Measurements from ENCODE around the gene TRAPPC2L.
"Not testable (repeated sequence)": the region's sequence is repeated elsewhere in the genome, so short reads cannot be mapped to it uniquely, and the experiment has no call there.

The TRAPPC2L gene

DNA sequence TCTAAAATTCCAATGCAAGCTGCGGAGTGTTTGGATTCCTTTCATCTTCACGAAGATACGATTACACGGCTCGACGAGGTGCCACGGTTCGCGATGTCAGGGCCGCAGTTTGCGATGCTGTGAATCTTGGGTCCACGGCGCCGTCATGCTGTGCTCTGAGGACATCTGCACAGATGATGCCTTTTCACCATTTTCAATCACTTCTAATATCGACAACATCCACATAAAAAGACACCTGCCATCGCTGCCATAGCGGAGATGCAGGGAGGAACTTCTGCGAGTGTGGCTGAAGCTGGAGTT, 38.4 kb upstream of the TRAPPC2L start:
- no peak for DNase-seq (ENCODE audit: low read depth)

DNA sequence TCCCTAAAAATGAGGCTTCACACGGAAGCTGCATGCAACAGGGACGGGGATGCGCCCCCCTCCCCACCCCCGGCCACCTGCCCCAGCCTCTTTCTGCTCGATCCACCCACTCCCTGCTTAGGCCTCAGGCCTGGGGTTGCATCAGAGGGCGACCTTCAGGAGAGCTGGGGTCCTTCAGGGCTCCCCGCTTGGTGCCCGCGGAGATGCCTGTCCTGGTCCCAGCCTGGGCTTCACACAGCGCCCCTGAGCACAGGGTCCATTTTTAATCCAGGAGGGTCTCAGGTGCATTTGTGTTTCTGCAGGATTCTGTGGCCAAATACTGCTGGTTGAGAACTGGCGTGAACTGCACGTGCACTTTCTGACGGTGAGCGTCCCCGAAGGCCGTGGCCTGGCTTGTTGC, 37.8 kb upstream of the TRAPPC2L start:
- DNase-seq (ENCODE audit: low read depth), result no peak

DNA sequence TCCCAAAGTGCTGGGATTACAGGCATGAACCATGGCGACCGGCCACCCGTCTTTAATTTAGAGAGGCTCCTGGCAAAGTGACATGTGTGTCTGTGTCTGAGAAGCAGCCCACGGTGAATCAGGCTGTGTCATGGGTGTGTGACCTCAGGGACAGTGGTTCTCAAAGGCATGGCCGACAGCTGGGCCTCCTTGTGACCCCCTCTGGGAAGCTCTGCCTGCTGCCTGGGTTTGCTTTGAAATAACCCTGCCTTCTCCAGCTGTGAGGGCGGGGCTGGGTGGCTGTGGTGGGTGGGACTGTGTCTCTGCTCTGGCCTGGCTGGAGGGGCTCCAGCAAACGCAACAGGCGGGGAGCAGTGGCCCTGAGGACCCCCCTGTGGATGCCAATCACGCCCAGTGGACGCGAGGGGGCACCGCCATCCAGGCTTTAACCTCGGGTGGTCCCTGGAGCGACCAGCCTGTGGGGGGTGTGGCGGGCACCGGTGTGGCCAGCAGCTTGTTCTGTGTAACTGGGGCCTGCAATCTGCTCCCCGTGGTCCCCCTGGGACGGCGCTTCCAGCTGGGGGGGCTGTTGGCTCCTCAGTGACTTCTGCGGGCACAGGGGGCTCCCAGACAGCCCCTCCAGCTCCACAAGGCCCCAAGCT, 36.4 kb upstream of the TRAPPC2L start:
- no peak for DNase-seq (ENCODE audit: low read depth)

DNA sequence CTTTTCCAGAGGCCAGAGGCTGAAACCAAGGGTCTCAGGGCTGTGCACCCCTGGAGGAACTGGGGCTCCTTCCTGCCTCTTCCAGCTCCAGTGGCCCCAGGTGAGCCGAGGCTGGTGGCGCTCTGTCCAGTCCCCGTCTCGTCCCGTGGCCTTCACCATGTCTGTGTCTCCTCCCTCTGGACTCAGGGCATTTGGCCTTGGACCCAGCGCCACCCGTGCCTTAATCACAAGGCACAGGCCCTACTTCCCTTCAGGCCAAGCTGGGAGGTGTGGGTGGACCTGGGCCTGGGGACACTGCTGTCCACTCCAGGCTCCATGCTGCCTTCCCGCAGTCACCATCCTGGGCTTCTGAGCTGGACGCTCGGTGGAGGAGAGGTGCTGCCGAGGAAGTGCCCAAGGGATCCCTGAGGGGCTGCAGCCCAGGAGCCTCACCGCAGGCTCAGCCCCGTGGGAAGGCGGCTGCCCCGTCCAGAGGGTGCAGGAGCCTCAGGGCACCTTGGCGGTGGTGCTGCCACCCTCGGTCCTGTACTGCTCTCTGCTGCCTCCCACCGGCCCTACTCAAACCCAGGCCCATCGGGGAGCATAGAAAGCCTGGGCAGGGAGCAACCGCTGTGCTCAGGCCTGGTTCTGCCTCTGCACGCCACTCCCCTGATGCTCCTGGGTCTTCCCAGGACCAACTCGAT, 35.6 kb upstream of the TRAPPC2L start:
- DNase-seq (ENCODE audit: low read depth), result no peak

DNA sequence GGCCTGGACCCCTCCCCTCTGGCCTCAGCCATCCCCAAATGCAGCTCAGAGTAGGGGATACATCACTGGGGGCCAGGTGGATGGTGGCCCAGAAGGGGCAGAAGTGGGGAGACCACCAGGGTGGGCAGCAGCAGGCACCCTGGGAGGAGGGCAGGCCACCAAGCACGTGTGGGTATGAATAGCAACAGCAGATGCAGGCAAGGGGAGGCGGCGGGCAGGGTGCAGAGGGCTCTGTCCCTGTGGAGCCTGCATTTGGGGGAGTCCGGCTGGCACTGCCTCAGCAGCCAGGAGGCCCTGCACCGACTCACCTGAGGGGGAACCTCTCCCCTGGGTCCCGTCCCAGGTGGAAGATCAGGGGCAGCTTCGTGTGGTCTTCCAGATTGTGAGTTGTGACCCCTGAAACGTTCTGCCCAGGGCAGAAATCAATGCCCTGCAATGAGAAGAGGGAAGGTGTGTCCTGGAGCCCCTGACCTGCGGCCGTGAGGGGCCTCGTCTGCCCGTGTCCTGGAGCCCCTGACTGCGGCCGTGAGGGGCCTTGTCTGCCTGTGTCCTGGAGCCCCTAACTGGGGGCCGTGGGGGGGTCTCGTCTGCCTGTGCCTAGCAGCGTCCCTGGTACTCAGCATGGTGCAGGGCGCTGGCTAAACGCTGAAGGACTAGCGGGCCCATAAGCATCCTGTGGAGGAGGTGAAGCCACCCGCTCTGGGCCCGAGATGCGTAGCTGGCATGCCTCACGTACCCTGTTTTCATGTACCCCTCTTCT, 34.5 kb upstream of the TRAPPC2L start:
- no peak for DNase-seq (ENCODE audit: low read depth)

DNA sequence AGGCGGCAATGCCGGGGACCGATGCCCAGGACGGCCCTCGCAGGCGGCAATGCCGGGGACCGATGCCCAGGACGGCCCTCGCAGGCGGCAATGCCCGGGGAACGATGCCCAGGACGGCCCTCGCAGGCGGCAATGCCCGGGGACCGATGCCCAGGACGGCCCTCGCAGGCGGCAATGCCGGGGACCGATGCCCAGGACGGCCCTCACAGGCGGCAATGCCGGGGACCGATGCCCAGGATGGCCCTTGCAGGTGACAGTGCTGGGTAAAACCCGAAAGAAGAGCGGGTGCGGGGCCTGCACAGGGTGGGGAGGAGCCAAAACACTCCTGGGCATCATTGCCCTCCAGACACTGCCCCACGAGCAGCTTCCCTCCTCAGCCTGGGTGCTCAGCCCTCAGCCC, 33.3 kb upstream of the TRAPPC2L start:
- DNase-seq (ENCODE audit: low read depth), result not testable (repeated sequence)

DNA sequence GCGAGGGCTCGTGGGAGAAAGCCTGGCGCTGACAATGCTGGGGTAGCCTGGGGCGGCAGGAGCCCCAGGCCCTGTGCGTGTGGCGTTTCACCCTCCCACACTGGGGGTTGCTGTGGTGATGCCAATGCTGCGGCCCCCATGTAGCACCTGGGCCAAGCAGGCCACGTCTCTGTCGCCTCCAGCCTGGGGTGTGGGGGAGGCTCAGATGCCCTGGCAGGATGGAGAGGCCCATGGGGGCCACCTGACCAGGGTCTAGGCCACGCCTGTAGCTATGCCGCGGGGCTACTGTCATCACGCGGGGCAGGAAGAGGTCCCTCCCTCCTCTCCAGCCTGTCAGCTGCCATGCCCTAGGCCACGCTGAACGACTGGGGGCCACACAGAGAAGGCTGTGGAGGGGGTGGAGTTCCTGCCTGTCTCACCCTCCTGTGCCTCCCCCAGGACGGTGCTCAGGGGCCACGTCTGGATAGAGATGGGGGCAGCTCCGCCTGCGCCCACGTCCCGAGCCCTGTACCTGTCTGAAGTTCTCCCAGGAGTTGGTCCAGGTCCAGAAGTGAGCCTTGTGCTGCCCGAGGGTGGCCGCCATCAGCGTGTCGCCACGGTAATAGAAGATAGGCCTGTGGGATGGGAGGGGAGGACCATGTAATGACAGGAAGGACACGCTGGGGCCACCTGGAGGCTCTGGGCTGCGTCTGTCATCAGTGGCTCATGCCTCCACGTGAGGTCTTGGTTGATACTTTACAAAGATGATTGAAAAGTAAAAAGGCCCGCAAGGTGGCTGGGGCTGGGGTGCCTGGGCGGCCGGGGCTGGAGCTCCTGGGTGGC, 32.5 kb upstream of the TRAPPC2L start:
- no peak for DNase-seq (ENCODE audit: low read depth)

DNA sequence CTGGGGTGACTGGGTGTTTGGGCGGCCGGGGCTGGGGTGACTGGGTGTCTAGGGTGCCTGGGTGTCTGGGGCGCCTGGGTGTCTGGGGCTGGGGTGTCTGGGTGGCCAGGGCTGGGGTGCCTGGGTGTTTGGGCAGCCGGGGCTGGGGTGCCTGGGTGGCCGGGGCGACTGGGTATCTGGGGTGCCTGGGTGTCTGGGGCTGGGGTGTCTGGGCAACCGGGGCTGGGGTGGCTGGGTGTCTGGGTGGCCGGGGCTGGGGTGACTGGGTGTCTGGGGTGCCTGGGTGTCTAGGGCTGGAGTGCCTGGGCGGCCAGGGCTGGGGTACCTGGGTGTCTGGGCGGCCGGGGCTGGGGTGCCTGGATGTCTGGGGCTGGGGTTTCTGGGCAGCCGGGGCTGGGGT, 31.8 kb upstream of the TRAPPC2L start:
- no peak for DNase-seq (ENCODE audit: low read depth)

DNA sequence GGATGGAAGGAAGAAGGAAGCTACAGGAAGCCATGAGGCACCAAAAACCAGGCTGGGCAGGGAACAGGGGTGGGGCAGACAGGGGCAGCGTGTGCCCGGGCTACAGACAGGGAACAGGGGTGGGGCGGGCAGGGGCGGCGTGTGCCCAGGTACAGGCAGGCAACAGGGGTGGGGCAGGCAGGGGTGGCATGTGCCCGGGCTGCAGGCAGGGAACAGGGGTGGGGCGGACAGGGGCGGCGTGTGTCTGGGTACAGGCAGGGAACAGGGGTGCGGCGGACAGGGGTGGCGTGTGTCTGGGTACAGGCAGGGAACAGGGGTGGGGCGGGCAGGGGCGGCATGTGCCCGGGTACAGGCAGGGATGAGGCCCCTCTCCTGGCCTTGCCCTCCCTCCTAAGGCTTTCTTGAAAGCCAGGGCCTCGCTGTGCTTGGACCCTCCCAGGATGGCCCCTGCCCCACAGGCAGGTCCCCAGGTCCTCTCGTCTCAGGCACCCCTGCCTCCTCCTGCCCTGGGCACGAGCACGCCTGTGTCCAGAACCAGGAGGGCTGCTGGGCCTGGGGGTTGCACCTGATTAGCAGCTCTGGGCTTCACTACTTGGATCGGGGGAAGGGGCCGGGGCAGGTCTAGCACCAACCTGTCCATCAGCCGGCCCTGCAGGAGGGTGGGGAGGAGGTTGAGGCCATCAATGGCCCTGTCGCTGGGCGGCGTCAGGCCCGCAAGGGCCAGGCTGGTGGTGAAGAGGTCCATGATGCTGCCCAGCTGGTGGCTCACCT, 30.7 kb upstream of the TRAPPC2L start:
- DNase-seq (ENCODE audit: low read depth), result no peak

DNA sequence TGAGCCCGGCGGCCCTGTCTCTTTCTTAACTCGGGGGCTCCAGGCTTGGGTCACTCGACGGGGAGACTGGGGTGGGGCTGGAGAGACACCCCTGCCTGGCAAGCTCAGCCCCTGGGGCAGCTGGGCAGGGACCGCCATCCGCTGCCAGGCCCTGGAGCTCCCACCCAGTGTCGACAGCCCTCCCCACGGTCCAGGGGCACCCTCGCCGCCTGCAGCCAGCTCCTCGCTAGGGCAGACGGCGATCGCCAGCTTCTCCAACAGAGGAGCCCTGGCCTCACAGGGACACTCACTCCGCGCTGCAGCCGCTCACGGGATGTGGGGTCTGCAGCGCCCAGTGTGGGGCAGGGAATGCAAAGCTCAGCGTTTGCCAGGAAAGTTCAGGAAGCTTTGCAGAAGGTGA, 29.2 kb upstream of the TRAPPC2L start:
- no peak for DNase-seq (ENCODE audit: low read depth)

DNA sequence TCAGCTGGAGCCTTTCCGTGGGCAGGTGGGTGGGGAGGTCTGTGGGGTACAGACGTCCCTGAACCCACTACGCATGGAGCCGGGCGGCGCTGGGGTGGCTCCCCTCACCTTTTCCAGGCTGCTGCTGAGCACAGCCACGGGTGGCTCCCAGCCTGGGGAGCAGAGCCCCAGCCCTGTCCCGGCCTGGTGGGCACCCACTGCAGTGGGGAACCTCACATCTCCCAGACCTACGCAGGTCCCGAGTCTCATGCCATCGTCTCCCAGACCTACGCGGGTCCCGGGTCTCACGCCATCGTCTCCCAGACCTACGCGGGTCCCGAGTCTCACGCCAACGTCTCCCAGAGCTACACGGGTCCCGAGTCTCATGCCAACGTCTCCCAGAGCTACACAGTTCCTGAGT, 28.2 kb upstream of the TRAPPC2L start:
- no peak for DNase-seq (ENCODE audit: low read depth)

DNA sequence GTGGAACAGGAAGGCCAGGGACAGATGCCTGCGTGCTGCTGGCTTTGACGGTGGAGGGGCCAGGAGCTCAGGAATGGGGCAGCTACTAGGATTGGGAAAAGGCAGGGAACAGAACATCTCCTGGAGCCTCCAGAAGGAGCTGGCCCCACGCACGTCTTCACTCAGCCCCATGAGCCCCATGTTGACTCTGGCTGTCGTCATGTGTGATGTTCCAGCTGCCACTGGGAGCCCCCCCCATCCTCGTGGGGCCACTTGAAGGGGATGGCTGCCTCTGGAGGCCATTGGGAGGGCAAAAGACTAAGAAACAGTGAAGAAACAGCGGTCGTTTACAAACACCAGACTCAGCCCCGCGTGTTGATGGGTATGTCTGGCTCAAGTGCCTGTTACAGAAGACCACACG, 26.7 kb upstream of the TRAPPC2L start:
- no peak for DNase-seq (ENCODE audit: low read depth)

DNA sequence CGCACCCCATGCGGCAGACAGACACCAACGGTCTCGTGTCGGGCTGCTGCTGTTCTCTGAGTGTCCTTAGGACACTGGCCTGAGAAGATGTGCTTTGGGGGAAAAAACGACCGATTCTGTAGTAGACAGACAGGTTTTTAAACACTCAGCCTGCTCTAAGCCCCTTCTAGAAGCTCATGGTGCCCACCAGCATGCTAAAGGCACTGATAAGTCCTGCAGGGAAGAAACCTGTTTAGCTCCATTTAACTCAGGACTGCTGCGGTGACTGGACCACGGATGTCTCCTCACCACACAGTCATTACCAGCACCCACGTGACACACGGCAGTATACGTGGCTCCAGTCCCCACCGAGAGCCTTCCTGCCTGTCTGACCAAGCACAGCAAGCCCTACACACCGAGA, 26.1 kb upstream of the TRAPPC2L start:
- no peak for DNase-seq (ENCODE audit: low read depth)

DNA sequence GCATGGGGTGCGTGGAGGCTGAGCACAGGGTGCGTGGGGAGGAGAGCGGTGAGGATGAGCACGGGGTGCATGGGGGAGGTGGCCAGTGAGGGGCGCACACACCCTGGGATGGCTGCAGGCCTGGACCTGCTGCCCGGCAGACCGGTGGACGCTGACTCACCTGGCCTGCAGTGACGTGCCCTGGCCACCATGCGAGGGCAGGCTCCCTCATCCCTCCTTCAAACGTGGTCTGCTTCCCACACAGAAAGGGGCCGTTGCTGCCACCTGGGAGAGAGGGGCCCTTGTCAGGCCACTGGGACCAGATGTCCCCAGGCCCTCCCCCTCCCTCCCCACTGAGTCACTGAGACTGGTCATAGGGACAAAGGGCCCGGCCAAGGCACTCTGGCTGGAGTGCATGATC, 25.1 kb upstream of the TRAPPC2L start:
- no peak for DNase-seq (ENCODE audit: low read depth)

DNA sequence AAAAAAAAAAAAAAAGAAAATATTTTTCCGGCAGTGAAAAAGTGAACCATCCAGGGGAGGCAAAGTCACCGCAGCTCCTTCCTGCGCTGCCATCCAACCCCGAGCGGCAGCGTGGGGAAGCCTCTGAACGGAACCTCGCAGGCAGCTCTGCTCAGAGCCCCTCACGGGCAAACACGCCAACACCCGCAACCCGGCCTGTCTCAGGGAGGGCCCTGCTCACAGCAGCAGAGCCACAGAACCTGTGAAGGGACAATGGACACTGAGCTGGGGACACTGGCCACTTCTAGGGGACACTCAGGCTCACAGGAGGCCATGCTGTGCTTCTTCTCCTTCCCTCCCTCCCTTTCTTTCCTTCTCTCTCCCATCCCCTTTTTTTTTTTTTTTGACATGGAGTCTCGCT, 23.8 kb upstream of the TRAPPC2L start:
- no peak for DNase-seq (ENCODE audit: low read depth)

DNA sequence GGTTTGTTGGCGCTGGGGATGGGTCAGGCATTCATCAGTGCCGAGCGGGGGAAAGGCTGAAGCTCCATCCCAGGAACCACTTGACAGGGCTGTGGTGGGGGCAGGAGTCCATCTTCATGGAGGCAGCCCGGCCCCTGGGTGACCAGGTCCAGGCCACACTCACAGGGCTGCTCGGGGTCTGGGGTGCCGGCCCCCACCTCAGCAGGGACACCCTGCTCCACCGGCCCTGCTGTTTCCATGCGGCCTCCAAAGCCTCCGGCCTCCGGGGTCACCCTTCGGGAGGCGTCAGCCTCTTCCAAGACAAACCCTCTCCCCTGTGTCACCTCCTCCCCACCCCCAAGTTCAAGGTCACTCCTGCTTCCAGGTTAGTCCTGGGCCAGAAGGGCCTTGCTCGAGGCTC, 22.3 kb upstream of the TRAPPC2L start:
- no peak for DNase-seq (ENCODE audit: low read depth)

DNA sequence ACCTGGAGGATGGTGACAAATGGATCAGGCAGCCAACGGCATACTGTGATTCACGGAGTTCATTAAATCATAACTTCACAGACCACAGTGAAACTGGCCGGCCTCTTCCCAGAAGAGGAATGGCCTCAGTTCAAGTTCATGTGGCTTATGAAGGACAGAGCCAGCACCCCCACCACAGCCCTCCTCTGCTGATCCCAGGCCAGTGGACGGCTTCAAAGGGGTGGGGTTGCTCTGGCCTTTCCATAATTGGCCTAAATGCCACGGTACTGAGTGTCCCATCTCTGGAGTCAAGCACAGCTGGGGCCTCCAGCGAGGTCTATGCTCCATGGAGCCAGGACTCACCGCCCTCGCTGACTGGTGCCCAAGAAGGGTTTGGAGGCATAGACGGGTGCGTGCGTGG, 21.5 kb upstream of the TRAPPC2L start:
- DNase-seq (ENCODE audit: low read depth), result no peak

DNA sequence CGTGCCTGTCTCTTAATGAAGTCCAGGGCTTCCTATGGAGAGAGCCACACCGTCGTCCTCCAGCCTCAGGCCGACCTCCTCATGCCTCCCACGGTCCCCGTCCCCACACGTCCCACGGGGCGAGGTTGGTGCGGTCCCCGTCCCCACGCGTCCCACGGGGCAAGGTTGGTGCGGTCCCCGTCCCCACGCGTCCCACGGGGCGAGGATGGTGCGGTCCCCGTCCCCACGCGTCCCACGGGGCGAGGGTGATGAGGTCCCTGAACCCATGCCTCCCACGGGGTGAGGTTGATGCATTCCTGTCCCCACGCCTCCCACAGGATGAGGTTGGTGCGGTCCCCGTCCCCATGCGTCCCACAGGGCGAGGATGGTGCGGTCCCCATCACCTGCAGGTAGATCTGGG, 21.1 kb upstream of the TRAPPC2L start:
- DNase-seq (ENCODE audit: low read depth), result no peak

DNA sequence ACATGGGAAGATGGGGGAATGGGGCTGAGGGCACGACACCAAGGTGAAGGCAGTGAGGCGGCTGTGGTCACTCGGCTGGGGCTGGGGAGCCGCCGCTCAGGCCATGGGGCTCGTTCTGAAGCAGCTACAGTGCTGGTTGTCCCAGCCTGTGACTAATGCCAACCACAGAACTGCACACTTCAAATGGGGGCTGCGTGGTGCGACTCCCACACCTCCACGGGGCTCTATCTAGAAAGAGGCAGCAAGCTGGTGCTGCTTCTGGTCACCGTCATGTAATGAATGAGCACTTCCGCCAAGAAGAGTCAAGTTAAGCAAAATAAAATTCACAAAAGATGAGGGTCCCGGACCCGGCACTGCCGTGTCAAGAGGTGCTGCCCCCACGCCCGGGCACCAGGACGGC, 20.1 kb upstream of the TRAPPC2L start:
- no peak for DNase-seq (ENCODE audit: low read depth)

DNA sequence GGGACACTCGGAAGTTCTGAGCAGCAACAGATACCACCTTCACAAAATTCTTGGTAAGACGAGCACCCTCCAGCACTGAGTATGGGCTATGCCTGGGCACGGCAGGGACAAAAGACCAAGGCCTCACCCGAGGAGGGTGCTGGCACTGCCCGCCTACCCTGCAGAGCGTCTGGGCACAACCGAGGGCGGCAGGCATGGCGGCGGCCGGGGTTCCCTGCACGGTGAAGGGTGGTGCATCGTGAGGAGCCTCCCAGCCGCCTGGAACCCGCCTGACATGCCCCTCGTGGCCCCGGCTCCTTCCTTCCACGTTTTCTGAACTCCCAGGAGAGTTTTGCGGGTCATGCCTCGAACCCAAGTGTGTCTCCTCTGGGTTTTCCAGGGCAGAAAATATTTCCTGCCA, 19.1 kb upstream of the TRAPPC2L start:
- no peak for DNase-seq (ENCODE audit: low read depth)

DNA sequence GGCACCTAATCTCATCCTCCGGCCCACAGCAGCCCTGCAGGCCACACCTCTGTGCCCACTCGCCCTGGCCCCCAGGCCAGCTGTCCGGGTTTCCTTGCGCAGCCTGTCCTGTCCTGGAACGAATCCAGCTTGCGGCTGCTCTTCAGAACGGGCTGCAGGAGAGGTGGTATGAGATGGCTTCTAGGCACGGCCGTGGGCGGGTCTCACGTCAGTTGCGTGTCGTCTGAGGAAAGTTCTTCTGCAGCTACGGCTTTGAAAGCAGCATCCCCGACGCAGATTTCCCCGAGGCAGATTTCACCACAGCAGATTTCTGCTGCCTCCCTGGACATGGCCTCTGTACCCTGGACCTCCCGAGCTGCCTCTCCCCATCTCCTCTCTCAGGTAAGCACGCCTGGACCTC, 18.4 kb upstream of the TRAPPC2L start:
- no peak for DNase-seq (ENCODE audit: low read depth)

DNA sequence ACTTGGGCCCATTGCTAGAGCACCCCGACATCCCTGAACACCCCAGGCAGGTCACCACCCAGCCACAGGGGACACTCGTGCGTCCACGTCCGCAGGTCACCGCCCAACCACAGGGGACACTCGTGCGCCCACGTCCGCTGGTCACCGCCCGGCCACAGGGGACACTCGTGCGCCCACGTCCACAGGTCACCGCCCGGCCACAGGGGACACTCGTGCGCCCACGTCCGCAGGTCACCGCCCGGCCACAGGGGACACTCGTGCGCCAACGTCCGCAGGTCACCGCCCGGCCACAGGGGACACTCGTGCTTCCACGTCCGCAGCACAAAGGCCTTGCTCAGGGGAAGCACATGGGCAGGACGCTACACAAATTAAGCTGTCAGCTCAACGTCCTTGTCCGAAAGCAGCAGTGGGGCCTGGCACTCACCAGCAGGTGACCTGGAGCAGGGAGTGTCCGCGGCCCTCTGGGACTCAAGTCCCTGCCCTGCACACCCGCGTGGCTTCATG, 17.8 kb upstream of the TRAPPC2L start:
- no peak for DNase-seq (ENCODE audit: low read depth)

All from T follicular helper cell (primary cell).